Posterior vena cava (tissue), 2 donors: ENCODE results near the gene KDR. TPM values are rescaled to one million over a fixed set of nuclear protein-coding genes. Genes with fewer than 3 reads are reported as not detected.

Source experiments
- DNase-seq: peaks from one replicate; pipeline ENCODE4 v3.0.0-alpha.2; 2020; ENCODE audit warnings: low spot score
- intact Hi-C, 2 donors: fragments of 100-400 bp; cut with DNase I; formaldehyde crosslinking; loops; one replicate each; pipeline versions ENCODE4 v1.14.1 to v1.14.2; 2022 to 2023
- total RNA-seq, 2 donors: library from RNA; stranded (reverse); fragmentation: NEBNext Ultra II Directional; extraction: Animal tissue kit (Norgen Biotek cat#: 25700); gene quantifications; one replicate each; pipeline ENCODE4 v1.2.1, GENCODE V29; 2021
- donor health status: DM: yes; HTN: yes; CAD: no.
- donor health status: DM: yes; HTN: yes; CAD: no.

Gene KDR
- total RNA-seq, 2 donors from 2014 or later = 14.5 to 15.1 TPM

DNA sequence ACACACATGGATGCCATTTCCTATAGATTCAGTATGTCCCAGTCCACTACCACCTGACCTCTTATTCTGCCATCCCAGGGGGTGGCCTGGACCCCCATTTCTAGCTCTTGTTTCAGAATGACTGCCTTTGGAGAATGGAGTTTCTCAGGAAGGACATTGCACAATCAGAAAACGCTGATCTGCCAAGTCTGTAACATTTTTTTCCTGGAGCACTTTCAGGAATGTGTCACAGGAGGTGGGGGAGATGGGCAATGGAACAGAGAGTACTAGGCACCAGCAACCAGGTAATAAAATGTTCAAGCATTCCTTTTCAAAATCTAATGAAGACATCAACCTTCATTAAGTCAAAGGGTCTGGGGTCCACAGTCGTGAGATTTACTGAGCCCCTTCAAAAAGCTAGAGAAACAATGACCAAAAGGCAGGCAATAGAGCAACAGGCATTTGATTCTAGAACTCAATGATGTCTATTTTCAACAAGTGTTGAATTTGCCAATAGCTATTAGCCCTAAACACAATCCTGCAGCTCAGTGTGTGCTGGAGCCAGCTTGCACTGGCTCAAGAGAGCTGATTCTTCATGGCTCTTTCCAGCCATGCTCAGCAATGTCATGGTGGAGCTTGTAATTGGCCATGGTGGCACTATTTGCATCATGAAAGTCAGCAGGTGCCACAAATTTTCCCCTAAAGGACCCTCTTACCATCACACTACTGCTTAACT, 87.1 kb downstream of the KDR start:
- no peak for DNase-seq

DNA sequence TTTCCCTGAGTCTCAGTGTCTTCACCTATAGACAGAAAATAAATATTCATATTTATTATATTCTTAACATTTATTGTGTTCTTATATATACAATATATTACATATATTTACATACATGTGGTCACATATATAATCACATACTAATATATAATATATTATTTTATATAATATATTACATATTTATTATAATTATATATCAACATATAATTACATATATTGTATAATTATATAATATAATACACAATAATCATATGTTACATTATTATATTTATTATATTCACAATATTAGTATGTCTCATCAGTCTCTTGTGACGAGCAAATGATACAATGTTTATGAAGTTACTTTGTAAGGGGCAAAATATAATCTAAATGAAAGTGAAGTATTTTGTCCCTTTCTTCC, 87.7 kb downstream of the KDR start:
- DNase-seq = no peak
- intact Hi-C loops = loop anchor here in 1 of 2 donors (5.0 kb wide), 1 partner anchor 1055 kb away; no protein-coding TSS in a partner anchor

More for the DNA sequence above, 87.1 kb downstream of the KDR start:
- intact Hi-C loops = loop anchor here in 1 of 2 donors (5.0 kb wide), 1 partner anchor 1054 kb away; no protein-coding TSS in a partner anchor

DNA sequence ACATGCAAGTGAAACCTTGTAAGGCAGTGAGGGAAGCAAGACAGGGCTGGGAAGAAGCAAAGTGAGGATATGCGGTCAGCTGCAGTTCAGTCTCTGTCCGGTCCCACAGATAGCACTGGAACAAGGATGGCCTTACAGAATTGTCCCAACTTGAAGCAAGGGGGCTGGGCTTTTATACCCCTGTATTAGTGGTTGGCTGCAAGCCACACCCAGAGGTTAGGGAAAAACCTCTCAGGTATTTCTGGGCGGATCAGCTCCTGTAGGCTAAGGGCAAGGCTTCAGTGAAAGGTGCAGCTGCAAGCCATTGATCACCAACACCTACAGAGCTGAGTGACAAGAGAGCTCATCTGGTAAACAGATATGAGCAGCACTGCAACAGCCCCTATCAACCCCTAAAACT, 89.0 kb downstream of the KDR start:
- intact Hi-C loops = loop anchor here in 1 of 2 donors (5.0 kb wide), 1 partner anchor 1056 kb away; no protein-coding TSS in a partner anchor
- DNase-seq = no peak

DNA sequence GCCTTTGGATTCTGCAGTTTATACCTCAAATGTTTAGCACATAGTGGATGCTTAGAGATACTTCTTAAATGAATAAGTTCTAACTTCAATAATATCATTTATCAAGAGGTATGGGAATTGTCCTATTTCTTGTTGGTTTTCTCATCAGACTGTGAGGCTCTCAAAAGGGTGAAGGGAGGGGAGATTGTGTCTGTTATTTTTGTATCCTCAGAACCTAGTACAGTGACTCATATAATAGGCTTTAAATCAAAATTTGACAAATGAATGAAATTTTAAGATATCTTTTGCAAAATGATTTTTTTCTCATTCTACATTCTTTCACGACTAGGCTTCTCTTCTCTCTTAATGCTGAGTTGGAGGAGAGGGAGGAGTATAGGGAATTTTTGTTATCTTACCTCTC, 89.5 kb downstream of the KDR start:
- DNase-seq = no peak
- intact Hi-C loops = loop anchor here in 1 of 2 donors (5.0 kb wide), 1 partner anchor 1056 kb away; no protein-coding TSS in a partner anchor

DNA sequence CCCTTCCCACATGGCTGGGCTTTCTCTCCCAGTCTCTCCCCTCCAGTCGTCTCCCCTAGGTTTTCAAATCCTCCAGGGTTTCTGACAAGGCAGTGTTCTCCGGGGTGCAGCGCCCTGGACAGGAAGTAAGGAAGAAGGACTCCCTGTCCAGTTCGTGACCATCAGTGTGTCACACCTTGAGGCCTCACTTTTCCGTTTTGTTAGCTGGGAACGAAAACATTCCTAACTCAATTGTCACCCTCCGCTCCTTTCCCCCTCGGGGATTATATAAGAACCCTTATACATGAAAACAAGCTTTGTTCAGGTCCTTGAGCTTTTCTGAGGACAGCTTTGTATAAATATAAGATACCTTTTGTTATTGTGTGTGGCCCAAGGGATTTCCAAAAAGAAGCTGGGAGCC, 92.1 kb downstream of the KDR start:
- intact Hi-C loops = no loop called here
- DNase-seq = no peak

DNA sequence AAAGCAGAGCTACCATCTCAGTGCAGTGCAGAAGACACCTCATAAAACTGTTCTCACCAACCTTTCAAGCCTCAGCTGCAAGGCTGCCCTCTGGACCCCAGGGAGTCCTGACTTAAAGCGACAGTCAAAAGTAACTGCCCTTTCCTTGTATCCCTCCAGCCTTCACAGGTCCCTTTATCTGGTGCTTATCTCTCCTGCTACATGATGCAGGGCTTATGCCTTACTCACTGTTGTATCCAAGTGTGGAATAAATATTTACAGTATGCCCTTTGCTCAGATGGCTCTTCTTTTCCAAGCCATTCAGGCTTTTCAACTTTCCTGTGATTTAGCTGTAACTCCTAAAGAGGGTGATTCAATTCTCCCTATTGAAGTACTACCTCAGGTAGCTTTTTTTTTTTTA, 92.6 kb downstream of the KDR start:
- no peak for DNase-seq
- intact Hi-C loops = no loop called here

DNA sequence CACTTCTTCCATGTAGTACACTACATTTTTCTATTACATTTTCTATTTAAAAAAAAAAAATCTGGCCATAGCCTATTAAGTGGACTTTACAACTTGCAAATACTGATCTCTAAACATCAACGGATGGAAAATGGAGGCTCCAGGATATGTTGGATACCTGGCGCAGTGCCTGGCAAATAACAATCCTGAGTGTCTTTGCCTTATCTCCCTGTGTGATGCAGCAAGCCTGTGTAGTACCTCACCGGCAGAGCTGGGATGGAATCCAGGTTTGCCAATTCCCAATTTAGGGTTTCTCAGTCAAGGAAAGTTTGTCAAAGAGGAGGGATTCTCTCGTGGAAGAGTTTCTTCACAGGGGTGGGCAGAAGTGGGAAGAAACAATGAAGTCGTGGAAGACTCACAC, 93.2 kb downstream of the KDR start:
- intact Hi-C loops = no loop called here
- DNase-seq = no peak

DNA sequence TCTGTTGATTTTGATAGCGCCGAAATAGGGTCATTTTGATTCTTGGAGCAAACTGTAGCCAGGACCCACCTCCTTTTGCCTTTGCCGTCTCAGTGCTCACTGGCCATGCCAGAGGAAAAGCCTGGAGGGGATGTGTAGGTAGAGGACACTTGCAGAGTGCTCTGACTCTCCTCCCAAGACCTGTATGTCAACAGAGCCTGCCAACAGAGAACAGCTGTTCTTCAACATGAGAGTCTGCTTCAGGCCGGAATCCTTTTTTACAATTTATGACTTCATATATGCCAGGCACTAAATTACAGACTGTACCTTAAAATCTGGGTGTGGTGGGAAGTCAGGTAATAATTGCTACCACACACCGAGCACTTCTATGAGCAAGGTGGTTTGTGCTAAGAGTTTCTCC, 94.2 kb downstream of the KDR start:
- intact Hi-C loops = no loop called here
- DNase-seq = no peak

DNA sequence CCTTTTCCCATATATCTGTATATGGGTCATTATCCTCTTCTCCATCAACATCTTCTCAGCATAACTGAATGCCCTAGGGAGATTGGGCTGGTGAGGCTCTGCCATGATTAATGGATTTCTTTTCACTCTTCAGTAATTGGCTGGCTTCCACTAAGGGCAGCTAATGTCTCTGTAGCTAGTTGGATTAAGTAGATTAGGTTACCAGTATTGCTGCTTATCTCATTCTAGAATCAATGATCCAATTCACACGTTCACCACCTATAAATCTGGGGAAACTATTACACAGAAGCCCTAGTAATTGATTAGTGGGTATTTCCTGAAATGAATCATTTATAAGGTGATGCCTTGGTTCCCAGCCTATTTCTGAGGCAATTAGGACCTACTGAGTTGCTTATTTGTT, 94.8 kb downstream of the KDR start:
- DNase-seq = no peak
- intact Hi-C loops = no loop called here

DNA sequence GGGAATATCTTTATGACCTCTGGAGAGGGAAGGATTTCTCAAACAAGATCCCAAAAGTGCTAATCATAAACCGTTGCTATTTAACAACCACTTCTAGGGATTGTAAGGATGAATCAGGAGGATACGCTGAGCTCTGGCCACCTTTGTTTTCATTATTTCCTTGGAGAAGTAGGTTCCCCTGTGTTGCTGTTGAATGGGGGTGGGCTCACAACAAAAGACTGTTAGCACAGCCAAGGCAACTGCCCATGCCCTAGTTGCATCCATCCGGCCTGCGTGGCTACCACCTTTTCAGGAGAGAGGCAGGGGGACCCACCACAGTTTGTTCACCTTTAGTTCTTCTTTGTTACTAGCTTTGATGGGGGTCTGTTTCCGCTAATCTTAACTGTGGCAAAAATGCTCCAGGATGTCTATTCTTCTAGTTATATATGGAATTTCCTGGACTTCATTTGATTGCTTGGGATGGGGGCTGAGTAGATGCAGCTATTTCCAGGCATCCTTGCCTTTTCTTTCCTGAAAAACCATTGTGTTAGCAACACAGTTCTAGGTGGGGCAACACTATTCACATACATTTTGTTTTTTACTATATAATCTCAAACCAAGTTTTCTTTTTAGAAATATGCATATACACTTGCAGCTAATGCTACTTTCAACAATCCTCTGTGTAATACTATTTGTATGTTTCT, 95.4 kb downstream of the KDR start:
- intact Hi-C loops = no loop called here

DNA sequence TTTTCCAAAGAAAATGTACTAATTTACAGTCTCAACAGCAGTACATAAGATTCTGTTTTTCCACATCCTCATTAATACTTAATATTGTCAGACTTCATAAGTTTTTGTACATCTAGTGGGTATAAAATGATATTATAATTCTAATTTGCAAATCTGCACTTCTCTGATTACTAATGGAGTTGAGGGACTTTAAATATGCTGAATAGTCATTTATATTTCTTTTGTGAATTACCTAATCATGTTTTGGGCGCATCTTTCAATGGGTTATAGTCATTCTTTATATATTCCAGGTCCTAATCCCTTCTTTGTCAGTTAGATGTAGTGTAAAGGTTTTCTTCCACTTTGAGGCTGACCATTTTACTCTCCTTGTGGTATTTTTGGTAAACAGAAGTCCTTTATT, 96.1 kb downstream of the KDR start:
- intact Hi-C loops = no loop called here
- DNase-seq = no peak

More for the DNA sequence above, 95.4 kb downstream of the KDR start:
- no peak for DNase-seq

Other genes with a start within 250 kb of the KDR start
- gene SRD5A3, start 220.6 kb upstream of the KDR start, total RNA-seq = 10 to 100 TPM in 1 of 2 donors, 1 to 10 TPM in 1; 9.7 to 10.0 TPM